ENCODE data around the gene TRIM8. TPM values are rescaled to one million over a fixed set of nuclear protein-coding genes. Genes with fewer than 3 reads are reported as not detected.

TRIM8 gene
- polyA plus RNA-seq, 3 donors = 39.4 to 183 (median 41.4) TPM

DNA sequence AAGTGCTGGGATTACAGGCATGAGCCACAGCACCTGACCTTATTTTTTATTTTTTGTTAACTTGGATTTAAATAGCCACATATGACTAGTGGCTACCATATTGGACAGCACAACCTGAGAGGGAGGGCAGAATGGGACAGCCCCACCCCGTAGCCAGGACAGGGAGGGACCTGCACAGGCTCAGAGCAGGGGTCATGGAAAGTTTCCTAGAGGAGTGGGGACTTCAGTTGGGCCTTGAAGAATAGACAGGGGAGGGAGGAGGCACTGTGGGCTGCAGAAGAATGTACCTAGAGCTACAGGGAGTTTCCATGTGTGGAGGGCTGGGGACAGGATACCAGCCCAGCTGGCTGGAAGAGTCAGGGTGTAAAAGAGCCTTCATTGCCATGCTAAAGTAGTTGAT lies 8.8 kb downstream of the TRIM8 start:
- peaks cover 0 to 3% (median 0%) of the 10 kb centered on the region in 3 donors for H3K27me3 Mint-ChIP-seq (ENCODE audit: low read depth in 3 of 3)
- H3K4me1 ChIP-seq (ENCODE audit: control insufficient read depth in 1 of 2, insufficient read depth in 2 of 2, low read length in 2 of 2) = peaks cover 66 to 79% of the 10 kb centered on the region in 2 donors
- no peak overlapping the region for H3K9ac ChIP-seq (ENCODE audit: insufficient read depth, low read length, poor library complexity, severe bottlenecking)
- H2AFZ ChIP-seq (ENCODE audit: insufficient read depth, low read depth, low read length, poor library complexity, severe bottlenecking) = no peak overlapping the region
- peak overlapping the region; percentile 89 for H3K4me2 ChIP-seq (replicated peaks; ENCODE audit: extremely low read depth, low read length, poor library complexity, severe bottlenecking)
- H3K27ac ChIP-seq (ENCODE audit: low read depth in 1 of 2, low read length in 2 of 2) = peak overlapping the region; percentile 84 to 99
- H3K4me3 ChIP-seq (replicated peaks in 1 of 3; ENCODE audit: low read depth in 2 of 3, low read length in 3 of 3) = no peak overlapping the region
- TF ChIP-seq CTCF (IDR thresholded peaks at IDR 0.05) = no peak
- no peaks in the 10 kb centered on the region for H3K9me3 Mint-ChIP-seq
- H3K27me3 ChIP-seq (ENCODE audit: control insufficient read depth in 2 of 2, insufficient read depth in 2 of 2, low read length in 2 of 2) = no peaks in the 10 kb centered on the region
- intact Hi-C loops (cut with micrococcal nuclease) = no loop called here
- no peaks in the 10 kb centered on the region for H3K9me3 ChIP-seq (replicated peaks in 1 of 2; ENCODE audit: control insufficient read depth in 1 of 2, insufficient read depth in 1 of 2, low read length in 2 of 2)
- peaks cover 100% of the 10 kb centered on the region for H4K20me1 ChIP-seq (ENCODE audit: insufficient read depth, low read length)
- H3K79me2 ChIP-seq (ENCODE audit: insufficient read depth, low read length) = peaks cover 88% of the 10 kb centered on the region
- DNase-seq = no peak
- H3K4me1 Mint-ChIP-seq = peaks cover 75% of the 10 kb centered on the region
- H3K36me3 ChIP-seq (replicated peaks in 1 of 2; ENCODE audit: control insufficient read depth in 1 of 2, insufficient read depth in 2 of 2, low read length in 2 of 2) = peaks cover 62 to 69% of the 10 kb centered on the region in 2 donors
- H3K27ac Mint-ChIP-seq = peak overlapping the region; percentile 10 to 95 (median 94)
- 100% methylated on average over 1 of the region's 1 CpG for WGBS (ENCODE audit: insufficient coverage)
- peaks cover 64 to 88% of the 10 kb centered on the region in 2 donors for H3K36me3 Mint-ChIP-seq
- no peak overlapping the region for H3K4me3 Mint-ChIP-seq

DNA sequence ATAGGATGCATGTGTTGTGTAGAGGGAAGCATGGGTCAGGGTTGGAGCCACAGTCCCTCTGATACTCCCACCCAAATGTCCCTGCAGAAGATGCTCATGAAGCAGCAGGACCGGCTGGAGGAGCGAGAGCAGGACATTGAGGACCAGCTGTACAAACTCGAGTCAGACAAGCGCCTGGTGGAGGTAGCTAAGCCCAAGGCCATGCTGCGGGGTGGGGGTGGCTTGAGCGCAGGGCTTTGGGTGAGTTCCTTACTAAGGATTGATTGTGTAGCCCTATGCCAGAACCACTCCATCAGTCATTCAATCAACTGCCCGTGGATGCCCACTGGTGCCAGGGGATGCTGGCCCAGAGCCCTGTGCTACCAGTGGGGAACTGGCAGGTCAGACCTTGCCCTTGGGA lies 10.3 kb downstream of the TRIM8 start:
- peaks cover 53 to 72% of the 10 kb centered on the region in 2 donors for H3K4me1 ChIP-seq (ENCODE audit: control insufficient read depth in 1 of 2, insufficient read depth in 2 of 2, low read length in 2 of 2)
- peaks cover 65 to 78% of the 10 kb centered on the region in 2 donors for H3K36me3 ChIP-seq (replicated peaks in 1 of 2; ENCODE audit: control insufficient read depth in 1 of 2, insufficient read depth in 2 of 2, low read length in 2 of 2)
- Mint-ChIP-seq H3K27me3 (ENCODE audit: low read depth in 3 of 3) (peaks cover 0 to 1% (median 0%) of the 10 kb centered on the region in 3 donors), H3K36me3 (peaks cover 61 to 90% of the 10 kb centered on the region in 2 donors), H3K4me3 (no peak overlapping the region), H3K9me3 (no peaks in the 10 kb centered on the region), H3K4me1 (peaks cover 66% of the 10 kb centered on the region), H3K27ac (peak overlapping the region in 4 of 7 donors; percentile 12 to 76 (median 60))
- H2AFZ ChIP-seq (ENCODE audit: insufficient read depth, low read depth, low read length, poor library complexity, severe bottlenecking) = no peak overlapping the region
- H3K9me3 ChIP-seq (replicated peaks in 1 of 2; ENCODE audit: control insufficient read depth in 1 of 2, insufficient read depth in 1 of 2, low read length in 2 of 2) = no peaks in the 10 kb centered on the region
- intact Hi-C loops (cut with micrococcal nuclease) = no loop called here
- peaks cover 77% of the 10 kb centered on the region for H3K79me2 ChIP-seq (ENCODE audit: insufficient read depth, low read length)
- WGBS (ENCODE audit: insufficient coverage) = 100% methylated on average over 5 of the region's 7 CpGs
- H3K9ac ChIP-seq (ENCODE audit: insufficient read depth, low read length, poor library complexity, severe bottlenecking) = no peak overlapping the region
- TF ChIP-seq CTCF (IDR thresholded peaks at IDR 0.05) = no peak
- no peak overlapping the region for H3K4me3 ChIP-seq (replicated peaks in 1 of 3; ENCODE audit: low read depth in 2 of 3, low read length in 3 of 3)
- H4K20me1 ChIP-seq (ENCODE audit: insufficient read depth, low read length) = peaks cover 99% of the 10 kb centered on the region
- DNase-seq = no peak
- no peaks in the 10 kb centered on the region for H3K27me3 ChIP-seq (ENCODE audit: control insufficient read depth in 2 of 2, insufficient read depth in 2 of 2, low read length in 2 of 2)
- H3K4me2 ChIP-seq (replicated peaks; ENCODE audit: extremely low read depth, low read length, poor library complexity, severe bottlenecking) = no peak overlapping the region
- H3K27ac ChIP-seq (ENCODE audit: low read depth in 1 of 2, low read length in 2 of 2) = no peak overlapping the region
